Activated CD8-positive, alpha-beta memory T cell treated with anti-CD3 and anti-CD28 coated beads for 48 hours (primary cell): ENCODE measurements around the gene RBM39.
"Not testable (repeated sequence)": the region's sequence is repeated elsewhere in the genome, so short reads cannot be mapped to it uniquely, and the experiment has no call there.

Source experiments
- DNase-seq, 3 experiments: peaks; one replicate each; pipeline ENCODE4 v3.0.0-alpha.2; 2020; ENCODE audit warnings: low read depth in 2 of 3, low spot score in 2 of 3

RBM39 gene

GRCh38 chr20:35757098-35757705, 15.1 kb upstream of the RBM39 start:
- no peak for DNase-seq

- DNase-seq = no peak
Observed at GRCh38 chr20:35756404-35756803, 14.3 kb upstream of the RBM39 start.

- no peak for DNase-seq
Observed at GRCh38 chr20:35750611-35751010, 8.6 kb upstream of the RBM39 start.

- DNase-seq = not testable (repeated sequence)
Observed at GRCh38 chr20:35744492-35744841, 2.4 kb upstream of the RBM39 start.

DNA sequence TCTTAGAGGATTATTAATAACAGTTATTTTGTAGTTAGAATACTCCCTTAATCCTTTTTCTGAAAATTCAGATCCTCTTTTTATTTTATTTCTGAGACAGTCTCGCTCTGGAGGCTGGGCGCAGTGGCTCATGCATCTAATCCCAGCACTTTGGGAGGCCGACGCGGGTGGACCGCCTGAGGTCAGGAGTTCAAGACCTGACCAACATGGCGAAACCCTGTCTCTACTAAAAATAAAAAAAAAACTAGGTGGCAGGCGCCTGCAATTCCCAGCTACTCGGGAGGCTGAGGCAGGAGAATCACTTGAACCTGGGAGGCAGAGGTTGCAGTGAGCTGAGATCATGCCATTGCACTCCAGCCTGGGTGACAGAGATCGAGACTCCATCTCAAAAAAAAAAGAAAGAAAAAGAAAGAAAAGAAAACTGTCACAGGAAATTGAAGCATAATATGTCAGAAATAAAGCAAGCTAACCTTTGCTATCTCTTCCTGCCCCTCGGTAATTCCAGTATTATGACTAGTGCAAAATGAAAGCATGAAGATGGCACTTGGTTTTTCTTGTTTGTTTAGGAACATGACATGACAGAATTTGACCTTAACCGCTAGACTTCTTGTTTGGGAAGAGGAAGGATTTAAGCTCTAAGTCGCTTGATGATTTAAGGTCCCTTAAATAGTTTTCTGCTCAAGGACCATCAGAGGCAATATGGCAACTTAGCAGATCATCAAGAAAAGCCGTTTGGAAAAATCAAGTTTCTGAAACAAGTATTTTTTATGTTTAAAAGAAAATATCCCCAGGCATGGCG, 1.8 kb upstream of the RBM39 start:
- no peak for DNase-seq

- DNase-seq = no peak
Observed at GRCh38 chr20:35742741-35743523, 872 bp upstream of the RBM39 start.

DNA sequence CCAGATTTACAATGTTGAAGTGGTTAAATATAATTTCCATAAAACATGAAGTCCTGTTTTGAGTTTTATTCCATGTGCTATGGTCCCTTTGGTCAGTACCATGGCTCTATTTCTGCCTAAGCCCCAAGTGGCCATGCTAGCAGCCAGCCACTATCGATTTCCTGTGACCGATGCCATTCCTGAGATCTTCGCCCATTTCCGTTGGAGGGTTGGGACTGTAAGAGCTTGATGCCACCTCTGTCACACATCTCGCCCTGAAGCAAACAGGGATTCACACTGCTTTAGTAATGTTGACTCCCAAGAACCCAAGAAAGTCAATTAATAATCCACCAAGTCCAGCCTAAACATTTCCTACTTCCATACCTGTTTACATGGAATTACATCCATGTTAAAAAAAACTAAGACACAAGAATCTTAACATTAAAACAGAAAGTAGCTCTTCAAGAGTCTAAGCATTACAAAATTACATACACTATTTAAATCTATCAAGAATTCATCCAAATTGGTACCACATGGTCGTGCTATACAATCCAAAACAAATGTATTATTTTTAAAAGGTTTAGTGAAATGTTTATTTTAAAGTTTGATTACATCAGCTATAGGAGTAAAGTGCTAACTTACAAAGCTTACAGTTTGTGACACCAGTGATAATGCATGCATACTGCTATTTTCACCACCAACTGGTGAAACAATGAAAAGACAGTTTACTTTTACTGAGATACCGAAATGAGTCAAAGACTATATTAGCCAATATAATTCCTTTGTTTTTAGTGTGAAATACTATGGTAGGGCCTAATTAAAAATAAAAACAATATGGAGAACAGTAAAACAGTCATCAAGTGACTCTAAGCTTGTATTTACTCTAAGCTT, 2.5 kb downstream of the RBM39 start:
- no peak for DNase-seq

GRCh38 chr20:35738410-35739179, 3.5 kb downstream of the RBM39 start:
- DNase-seq = no peak

DNA sequence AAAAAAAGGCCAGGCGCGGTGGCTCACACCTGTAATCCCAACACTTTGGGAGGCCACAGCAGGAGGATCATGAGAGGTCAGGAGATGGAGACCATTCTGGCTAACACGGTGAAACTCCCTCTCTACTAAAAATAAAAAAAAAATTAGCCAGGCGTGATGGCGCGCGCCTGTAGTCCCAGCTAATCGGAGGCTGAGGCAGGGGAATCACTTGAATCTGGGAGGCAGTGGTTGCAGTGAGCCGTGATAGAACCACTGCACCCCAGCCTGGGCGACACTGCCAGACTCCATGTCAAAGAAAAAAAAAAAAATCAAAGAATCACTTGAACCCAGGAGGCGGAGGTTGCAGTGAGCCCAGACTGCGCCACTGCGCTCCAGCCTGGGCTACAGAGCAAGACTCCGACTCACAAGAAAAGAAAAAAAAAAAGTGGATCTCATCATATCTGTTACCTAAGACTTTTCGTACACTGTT, 4.2 kb downstream of the RBM39 start:
- no peak for DNase-seq

DNA sequence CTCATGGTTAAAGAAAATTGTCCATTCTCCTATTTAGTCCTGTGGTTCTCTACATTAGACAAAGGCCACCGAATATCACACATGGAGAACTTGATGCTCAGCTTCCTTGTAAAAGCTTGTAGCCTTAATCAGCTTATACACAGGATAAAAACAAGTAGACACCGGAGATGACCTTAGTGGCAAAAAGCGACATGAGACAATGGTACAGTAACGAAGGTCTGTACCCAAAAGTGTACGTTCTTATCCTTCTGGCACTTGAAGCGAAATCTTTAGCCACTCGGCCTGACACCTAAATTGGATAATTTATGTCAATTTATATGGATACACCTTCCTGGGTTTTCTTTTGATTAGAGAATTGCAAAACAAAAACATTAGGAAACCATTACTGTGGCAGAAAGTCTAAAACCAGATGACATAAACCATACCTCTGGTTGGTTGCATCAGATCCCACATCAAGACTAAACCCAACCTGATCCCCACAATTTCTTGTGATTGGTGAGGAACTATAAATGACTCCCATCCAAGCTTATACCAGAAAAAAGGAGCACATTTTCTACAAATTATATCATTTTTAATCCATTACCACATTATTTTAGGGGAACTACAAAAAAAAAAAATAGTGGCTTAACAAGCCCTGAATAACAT, 6.1 kb downstream of the RBM39 start:
- no peak for DNase-seq

DNA sequence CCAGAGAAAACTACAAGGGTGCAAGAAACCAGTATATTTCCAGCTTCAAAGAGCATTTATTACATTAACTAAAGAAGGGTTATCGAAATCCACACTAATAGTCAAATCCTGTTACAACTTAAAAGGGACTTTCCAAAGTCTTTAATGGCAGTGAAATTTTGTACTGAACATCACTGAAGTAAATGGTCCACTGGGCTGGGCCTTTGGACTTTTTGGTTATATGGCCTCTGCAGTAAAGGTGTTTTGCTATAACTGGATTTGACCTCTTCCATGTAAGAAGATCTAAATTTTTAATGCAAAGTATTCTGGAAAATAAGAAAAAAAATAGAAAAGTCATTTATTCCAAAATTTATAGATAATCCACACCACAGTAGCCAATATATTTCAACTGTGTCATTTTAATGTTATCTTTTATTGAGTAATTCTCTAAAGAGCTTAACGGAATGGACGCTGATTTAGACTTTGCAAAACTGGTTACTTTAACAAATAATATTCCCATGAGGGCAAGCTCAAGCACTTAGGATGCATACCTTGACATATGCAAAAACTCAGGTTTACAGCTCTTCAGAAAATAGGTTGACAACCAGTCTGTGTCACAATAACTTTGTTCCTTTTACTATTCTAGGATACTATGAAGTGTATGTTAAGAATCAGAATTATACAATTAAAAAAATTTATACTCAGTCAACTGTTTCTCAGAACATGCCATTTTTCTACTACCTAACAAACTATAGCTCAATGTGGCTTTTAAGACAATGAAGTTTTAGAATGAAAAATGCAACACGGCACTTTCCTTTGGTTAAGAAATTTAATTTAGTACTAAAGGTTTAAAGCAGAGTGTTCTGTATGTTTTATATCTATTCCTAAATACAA, 7.0 kb downstream of the RBM39 start:
- DNase-seq = no peak

DNA sequence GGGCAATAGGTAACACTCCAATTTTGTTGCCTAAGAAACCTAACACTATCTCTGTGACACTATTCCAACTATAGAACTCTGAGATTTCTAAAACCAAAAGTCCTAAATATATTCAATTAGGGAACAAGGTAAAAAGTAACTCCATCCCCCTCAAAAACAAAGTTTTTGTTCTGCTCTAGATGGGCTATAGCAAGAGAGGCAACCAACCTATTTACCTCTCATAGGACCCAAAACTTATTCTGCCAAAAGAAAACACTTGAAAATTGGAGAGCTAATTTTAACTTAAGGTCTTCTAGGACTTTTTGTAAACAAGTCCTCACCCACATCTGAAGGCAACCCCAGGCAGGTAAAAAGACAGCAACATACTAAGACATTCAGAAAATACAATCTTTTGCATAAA, 7.7 kb downstream of the RBM39 start:
- DNase-seq = no peak

GRCh38 chr20:35732644-35732982, 9.4 kb downstream of the RBM39 start:
- no peak for DNase-seq

- DNase-seq = no peak
Observed at GRCh38 chr20:35731862-35732643, 10.0 kb downstream of the RBM39 start.

- no peak for DNase-seq
Observed at GRCh38 chr20:35731469-35731788, 10.6 kb downstream of the RBM39 start.

- DNase-seq = no peak
Observed at GRCh38 chr20:35730583-35731468, 11.2 kb downstream of the RBM39 start.

GRCh38 chr20:35729836-35730582, 12.1 kb downstream of the RBM39 start:
- no peak for DNase-seq
